ENCODE measurements around the gene PTGFRN.

DNA sequence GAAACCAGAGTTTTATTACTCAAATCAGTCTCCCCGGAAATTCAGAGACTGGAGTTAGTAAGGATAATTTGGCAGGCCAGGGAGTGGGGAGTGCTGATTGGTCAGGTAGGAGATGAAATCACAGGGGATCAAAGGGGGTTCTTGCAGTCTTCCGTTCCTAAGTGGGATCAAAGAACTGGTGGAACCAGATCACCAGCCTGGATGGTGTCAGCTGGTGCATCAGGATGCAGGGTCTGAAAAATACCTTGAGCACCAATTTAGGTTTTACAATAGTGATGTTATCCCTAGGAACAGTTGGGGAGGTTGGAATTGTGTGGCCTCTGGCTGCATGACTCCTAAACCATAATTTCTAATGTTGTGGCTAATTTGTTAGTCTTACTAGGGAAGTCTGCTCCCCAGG lies 90.4 kb downstream of the PTGFRN start:
- TF ChIP-seq POLR2A (IDR thresholded peaks at IDR 0.05; ENCODE audit: borderline replicate concordance, extremely low read depth, insufficient read depth, insufficient read length) (no peak), POLR2AphosphoS5 (IDR thresholded peaks at IDR 0.05; ENCODE audit: low read depth, low read length) (no peak), EGR1 (IDR thresholded peaks at IDR 0.05; ENCODE audit: low read depth) (no peak), RAD21 (IDR thresholded peaks at IDR 0.05; ENCODE audit: low read depth) (no peak), YY1 (IDR thresholded peaks at IDR 0.05; ENCODE audit: extremely low read depth, insufficient replicate concordance, low read depth, low read length) (no peak), ZNF274 (IDR thresholded peaks at IDR 0.05; ENCODE audit: low read depth, low read length) (no peak), JUND (IDR thresholded peaks at IDR 0.05) (no peak)
- TF ChIP-seq, protein P1, sequence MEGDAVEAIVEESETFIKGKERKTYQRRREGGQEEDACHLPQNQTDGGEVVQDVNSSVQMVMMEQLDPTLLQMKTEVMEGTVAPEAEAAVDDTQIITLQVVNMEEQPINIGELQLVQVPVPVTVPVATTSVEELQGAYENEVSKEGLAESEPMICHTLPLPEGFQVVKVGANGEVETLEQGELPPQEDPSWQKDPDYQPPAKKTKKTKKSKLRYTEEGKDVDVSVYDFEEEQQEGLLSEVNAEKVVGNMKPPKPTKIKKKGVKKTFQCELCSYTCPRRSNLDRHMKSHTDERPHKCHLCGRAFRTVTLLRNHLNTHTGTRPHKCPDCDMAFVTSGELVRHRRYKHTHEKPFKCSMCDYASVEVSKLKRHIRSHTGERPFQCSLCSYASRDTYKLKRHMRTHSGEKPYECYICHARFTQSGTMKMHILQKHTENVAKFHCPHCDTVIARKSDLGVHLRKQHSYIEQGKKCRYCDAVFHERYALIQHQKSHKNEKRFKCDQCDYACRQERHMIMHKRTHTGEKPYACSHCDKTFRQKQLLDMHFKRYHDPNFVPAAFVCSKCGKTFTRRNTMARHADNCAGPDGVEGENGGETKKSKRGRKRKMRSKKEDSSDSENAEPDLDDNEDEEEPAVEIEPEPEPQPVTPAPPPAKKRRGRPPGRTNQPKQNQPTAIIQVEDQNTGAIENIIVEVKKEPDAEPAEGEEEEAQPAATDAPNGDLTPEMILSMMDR (IDR thresholded peaks at IDR 0.05 in 2 of 3, conservative IDR thresholded peaks at IDR 0.05 in 1 of 3; ENCODE audit: borderline replicate concordance in 1 of 3, insufficient read depth in 1 of 3, low read depth in 2 of 3, low read length in 2 of 3): no peak
- TF ChIP-seq, protein P2, sequence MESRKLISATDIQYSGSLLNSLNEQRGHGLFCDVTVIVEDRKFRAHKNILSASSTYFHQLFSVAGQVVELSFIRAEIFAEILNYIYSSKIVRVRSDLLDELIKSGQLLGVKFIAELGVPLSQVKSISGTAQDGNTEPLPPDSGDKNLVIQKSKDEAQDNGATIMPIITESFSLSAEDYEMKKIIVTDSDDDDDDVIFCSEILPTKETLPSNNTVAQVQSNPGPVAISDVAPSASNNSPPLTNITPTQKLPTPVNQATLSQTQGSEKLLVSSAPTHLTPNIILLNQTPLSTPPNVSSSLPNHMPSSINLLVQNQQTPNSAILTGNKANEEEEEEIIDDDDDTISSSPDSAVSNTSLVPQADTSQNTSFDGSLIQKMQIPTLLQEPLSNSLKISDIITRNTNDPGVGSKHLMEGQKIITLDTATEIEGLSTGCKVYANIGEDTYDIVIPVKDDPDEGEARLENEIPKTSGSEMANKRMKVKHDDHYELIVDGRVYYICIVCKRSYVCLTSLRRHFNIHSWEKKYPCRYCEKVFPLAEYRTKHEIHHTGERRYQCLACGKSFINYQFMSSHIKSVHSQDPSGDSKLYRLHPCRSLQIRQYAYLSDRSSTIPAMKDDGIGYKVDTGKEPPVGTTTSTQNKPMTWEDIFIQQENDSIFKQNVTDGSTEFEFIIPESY (IDR thresholded peaks at IDR 0.05; ENCODE audit: extremely low read depth, insufficient replicate concordance, low read length): no peak

Measured in HCT116 (cell line).